SK-N-SH (cell line): Measurements from ENCODE around the gene SLC19A3. TPM values are rescaled to one million over a fixed set of nuclear protein-coding genes. Genes with fewer than 3 reads are reported as not detected.
"Not testable (repeated sequence)": the region's sequence is repeated elsewhere in the genome, so short reads cannot be mapped to it uniquely, and the experiment has no call there.

Experiments
- CTCF ChIA-PET: fragments of 300-600, 350-600 bp; formaldehyde crosslinking; extraction: SDS; loops from one replicate; lab custom pipeline; 2021; lab: Yijun Ruan, JAX
- POLR2A ChIA-PET: fragments of 350-600 bp; sonication (Branson Sonifier 250); formaldehyde crosslinking; extraction: SDS; loops from one replicate; lab custom pipeline; 2020; ENCODE audit warnings: antibody characterized with exemption, inconsistent platforms; lab: Yijun Ruan, JAX
- DNase-seq: peaks from one replicate; pipeline ENCODE4 v3.0.0; 2012
- H2AFZ ChIP-seq: fragments of 200-600 bp; sonication (generic); 2 replicates; pipeline ENCODE4 v1.8.1; 2016; ENCODE audit warnings: antibody characterized with exemption, mild to moderate bottlenecking, low read depth
- H3F3A ChIP-seq: fragments of 200-600 bp; sonication (generic); replicated peaks from 2 replicates; pipeline ENCODE3; 2016; ENCODE audit warnings: antibody characterized with exemption, mild to moderate bottlenecking; ENCODE audit not compliant: insufficient read depth
- H3K27ac ChIP-seq, 2 experiments: fragments of 200-500 bp in 1 of 2; fragments of 200-600 bp in 1 of 2; sonication (Bioruptor generic) in 1 of 2; sonication (generic), shearing (Covaris generic) in 1 of 2; 2 replicates each; pipeline versions ENCODE4 v1.5.1 to v1.6.1; 2014 to 2016; ENCODE audit warnings: low read depth in 2 of 2, inconsistent platforms in 1 of 2, low read length in 1 of 2, mild to moderate bottlenecking in 1 of 2, mixed read lengths in 1 of 2
- H3K27me3 ChIP-seq: fragments of 200-600 bp; sonication (generic), shearing (Covaris generic); 2 replicates; pipeline ENCODE4 v1.6.1; 2016; ENCODE audit warnings: mixed run types; ENCODE audit not compliant: insufficient read depth
- H3K36me3 ChIP-seq, 2 experiments: fragments of 200-500 bp in 1 of 2; fragments of 200-600 bp in 1 of 2; sonication (Bioruptor generic) in 1 of 2; sonication (generic) in 1 of 2; replicated peaks in 1 of 2; 2 replicates each; pipeline versions ENCODE3 to v1.5.1; 2014 to 2016; ENCODE audit warnings: low read length in 1 of 2, mild to moderate bottlenecking in 1 of 2; ENCODE audit not compliant: insufficient read depth in 2 of 2, control insufficient read depth in 1 of 2
- H3K4me1 ChIP-seq, 2 experiments: fragments of 200-500 bp in 1 of 2; fragments of 200-600 bp in 1 of 2; sonication (Bioruptor generic) in 1 of 2; sonication (generic), shearing (Covaris generic) in 1 of 2; 2 replicates each; pipeline versions ENCODE4 v1.5.1 to v1.6.1; 2014 to 2016; ENCODE audit warnings: low read depth in 1 of 2, low read length in 1 of 2, mixed run types in 1 of 2; ENCODE audit not compliant: insufficient read depth in 2 of 2, control insufficient read depth in 1 of 2
- H3K4me2 ChIP-seq: fragments of 200-600 bp; sonication (generic), shearing (Covaris generic); 2 replicates; pipeline ENCODE4 v1.6.1; 2017; ENCODE audit warnings: mixed run types
- H3K4me3 ChIP-seq, 2 experiments: fragments of 200-500 bp in 1 of 2; fragments of 200-600 bp in 1 of 2; sonication (Bioruptor generic) in 1 of 2; sonication (generic), shearing (Covaris generic) in 1 of 2; 2 replicates each; pipeline versions ENCODE4 v1.5.1 to v1.8.1; 2014 to 2016; ENCODE audit warnings: low read depth in 2 of 2, inconsistent platforms in 1 of 2, low read length in 1 of 2, mild to moderate bottlenecking in 1 of 2, mixed read lengths in 1 of 2, moderate library complexity in 1 of 2
- H3K79me2 ChIP-seq: fragments of 200-600 bp; sonication (generic); 2 replicates; pipeline ENCODE4 v1.8.1; 2017; ENCODE audit warnings: mild to moderate bottlenecking; ENCODE audit not compliant: insufficient read depth
- H3K9ac ChIP-seq: fragments of 200-600 bp; sonication (generic); 2 replicates; pipeline ENCODE4 v1.6.1; 2017; ENCODE audit warnings: mixed run types
- H3K9me2 ChIP-seq: fragments of 200-600 bp; sonication (generic); 2 replicates; pipeline ENCODE4 v1.6.1; 2017; ENCODE audit warnings: mixed run types
- H3K9me3 ChIP-seq: fragments of 200-600 bp; sonication (generic); 2 replicates; pipeline ENCODE4 v1.6.1; 2017; ENCODE audit warnings: mixed run types, mild to moderate bottlenecking, moderate library complexity
- H4K20me1 ChIP-seq: fragments of 200-600 bp; sonication (generic); 2 replicates; pipeline ENCODE4 v1.6.1; 2017; ENCODE audit warnings: mild to moderate bottlenecking, mixed run types; ENCODE audit not compliant: insufficient read depth
- ELF1 ChIP-seq: IDR thresholded peaks from 2 replicates; pipeline ENCODE4 v1.4.0; 2012
- EZH2phosphoT487 ChIP-seq: fragments of 200-600 bp; sonication (generic); IDR thresholded peaks from 2 replicates; pipeline ENCODE4 v1.6.1; 2017; ENCODE audit warnings: low read depth, mixed run types, mild to moderate bottlenecking, antibody characterized with exemption, moderate library complexity, borderline replicate concordance
- FOXJ3 ChIP-seq: sonication (generic); formaldehyde crosslinking; IDR thresholded peaks from 2 replicates; pipeline ENCODE4 v1.5.1; 2020; ENCODE audit warnings: mild to moderate bottlenecking, missing genetic modification reagents
- FOXM1 ChIP-seq: IDR thresholded peaks from 2 replicates; pipeline ENCODE4 v1.4.0; 2012; ENCODE audit warnings: low read depth, mild to moderate bottlenecking
- IRF3 ChIP-seq: fragments of 150-350 bp; IDR thresholded peaks from 2 replicates; pipeline ENCODE4 v1.6.1; 2016; ENCODE audit warnings: mild to moderate bottlenecking, low read depth, low read length
- MXI1 ChIP-seq: IDR thresholded peaks from 2 replicates; pipeline ENCODE4 v1.6.1; 2012; ENCODE audit warnings: mild to moderate bottlenecking, low read depth, low read length, improper control_type of control experiment
- NRF1 ChIP-seq: IDR thresholded peaks from 2 replicates; pipeline ENCODE4 v1.6.1; 2012; ENCODE audit warnings: low read depth, mild to moderate bottlenecking, low read length
- PBX3 ChIP-seq: IDR thresholded peaks from 2 replicates; pipeline ENCODE4; 2012
- POLR2AphosphoS5 ChIP-seq: IDR thresholded peaks from 2 replicates; pipeline ENCODE4 v1.6.1; 2012; ENCODE audit warnings: low read depth, low read length
- RAD21 ChIP-seq: IDR thresholded peaks from 2 replicates; pipeline ENCODE4 v1.6.1; 2012; ENCODE audit warnings: mild to moderate bottlenecking, low read length
- RFX5 ChIP-seq: IDR thresholded peaks from 2 replicates; pipeline ENCODE4 v1.6.1; 2012; ENCODE audit warnings: mild to moderate bottlenecking, improper control_type of control experiment, low read length
- SMC3 ChIP-seq: IDR thresholded peaks from 2 replicates; pipeline ENCODE4 v1.6.1; 2012; ENCODE audit warnings: low read depth, low read length, improper control_type of control experiment
- TAF1 ChIP-seq: IDR thresholded peaks from 2 replicates; pipeline ENCODE4 v1.6.1; 2012; ENCODE audit warnings: low read depth, mild to moderate bottlenecking, low read length, moderate library complexity, borderline replicate concordance
- ZBTB33 ChIP-seq: IDR thresholded peaks from 2 replicates; pipeline ENCODE4 v1.4.0; 2012; ENCODE audit warnings: low read depth, borderline replicate concordance
- WGBS: methylation state at CpG from one replicate; pipeline ENCODE4 v1.1.6; 2017; ENCODE audit warnings: low lambda C conversion rate; 5-methylcytosine and 5-hydroxymethylcytosine counted together
- polyA plus RNA-seq, 3 experiments: library from polyadenylated mRNA; depleted of rRNA; stranded (reverse); fragments of >200 nt; gene quantifications; 2 replicates each; pipeline ENCODE4 v1.2.3, GENCODE V29; 2012

Gene SLC19A3
- polyA plus RNA-seq, 1 of the 3 experiments (the other 2 are of a cell fraction), result 0.02 TPM

GRCh38 chr2:227671170-227671905 lies 46.5 kb downstream of the SLC19A3 start:
- no peaks in the 10 kb centered on the region; the same call in 1 of the 2 replicates for H3K27me3 ChIP-seq
- H3K9me2 ChIP-seq, result no peaks in the 10 kb centered on the region
- no peaks in the 10 kb centered on the region for H3K4me1 ChIP-seq
- H3K36me3 ChIP-seq, result no peaks in the 10 kb centered on the region
- 25% methylated on average over 3 of the region's 3 CpGs for WGBS
- CTCF ChIA-PET, result no interaction called here
- H3K79me2 ChIP-seq, result no peaks in the 10 kb centered on the region
- POLR2A ChIA-PET, result no interaction called here
- H3F3A ChIP-seq, result no peaks in the 10 kb centered on the region
- no peak overlapping the region for H3K4me3 ChIP-seq
- DNase-seq, result no peak
- no peak for TF ChIP-seq EZH2phosphoT487
- no peak for TF ChIP-seq FOXJ3
- no peak for TF ChIP-seq NRF1
- TF ChIP-seq TAF1, result no peak
- no peak for TF ChIP-seq ELF1
- no peak for TF ChIP-seq RFX5
- no peak for TF ChIP-seq MXI1
- no peak for TF ChIP-seq FOXM1
- TF ChIP-seq PBX3, result no peak
- no peak for TF ChIP-seq IRF3
- TF ChIP-seq ZBTB33, result no peak
- TF ChIP-seq RAD21, result no peak
- TF ChIP-seq POLR2AphosphoS5, result no peak
- TF ChIP-seq SMC3, result no peak
- TF ChIP-seq, all 33 proteins: peak for 0
- H3K9me3 ChIP-seq, result no peaks in the 10 kb centered on the region
- no peaks in the 10 kb centered on the region for H4K20me1 ChIP-seq
- H2AFZ ChIP-seq, result no peak overlapping the region
- H3K4me2 ChIP-seq, result no peak overlapping the region
- no peak overlapping the region for H3K9ac ChIP-seq
- no peak overlapping the region for H3K27ac ChIP-seq

GRCh38 chr2:227666631-227667170 lies 51.1 kb downstream of the SLC19A3 start, which contains the start of gene SCYGR5:
Gene SCYGR5, plus strand, starts transcription at chr2:227666804. Its CDS starts 0 bp downstream, at chr2:227666804.
- H3F3A ChIP-seq, H3K9ac ChIP-seq, H3K27ac ChIP-seq, DNase-seq, H4K20me1 ChIP-seq, H3K4me1 ChIP-seq, H3K79me2 ChIP-seq, H3K4me2 ChIP-seq, H3K36me3 ChIP-seq, POLR2A ChIA-PET, H3K4me3 ChIP-seq, H3K9me2 ChIP-seq, H2AFZ ChIP-seq, H3K9me3 ChIP-seq, H3K27me3 ChIP-seq: not testable (repeated sequence)
- CTCF ChIA-PET, result interaction anchor here (2.7 kb wide), 1 partner anchor 8 kb away, joined by 9 read pairs; no protein-coding TSS in a partner anchor
- WGBS, result 55% methylated on average over 3 of the region's 13 CpGs
